HEK293 (cell line): Measurements from ENCODE around the gene HDC.

Experiments used
- CTCF ChIA-PET: fragments of 350-600 bp; formaldehyde crosslinking; extraction: SDS; loops from one replicate; lab custom pipeline; 2021; ENCODE audit warnings: antibody characterized with exemption; lab: Yijun Ruan, JAX
- POLR2A ChIA-PET: fragments of 300-600 bp; formaldehyde crosslinking; extraction: SDS; loops from one replicate; lab custom pipeline; 2020; ENCODE audit warnings: antibody characterized with exemption, inconsistent platforms; lab: Yijun Ruan, JAX
- H3K27ac ChIP-seq: fragments of 200-500 bp; sonication (Bioruptor generic); 2 replicates; pipeline ENCODE4 v1.5.1; 2014; ENCODE audit warnings: low read depth, low read length, control low read depth, inconsistent platforms; ENCODE audit errors: extremely low read depth
- H3K36me3 ChIP-seq, 2 experiments: fragments of 200-500 bp in 1 of 2; sonication (Bioruptor generic) in 1 of 2; 1 replicate in 1 of 2; 2 replicates in 1 of 2; pipeline ENCODE4 v1.5.1; 2014 to 2017; ENCODE audit warnings: inconsistent platforms in 2 of 2, low read length in 2 of 2; ENCODE audit not compliant: control insufficient read depth in 2 of 2, insufficient read depth in 1 of 2
- H3K4me1 ChIP-seq: fragments of 200-500 bp; sonication (Bioruptor generic); 2 replicates; pipeline ENCODE4 v1.5.1; 2014; ENCODE audit warnings: mild to moderate bottlenecking, low read length, inconsistent platforms; ENCODE audit not compliant: control insufficient read depth, insufficient read depth
- H3K4me3 ChIP-seq: 2 replicates; pipeline ENCODE4 v1.5.1; 2011; ENCODE audit warnings: low read depth, mild to moderate bottlenecking, control low read depth, low read length, moderate library complexity
- H3K9me3 ChIP-seq: fragments of 200-500 bp; sonication (Bioruptor generic); 2 replicates; pipeline ENCODE4 v1.5.1; 2014; ENCODE audit warnings: low read depth, low read length, inconsistent platforms; ENCODE audit not compliant: control insufficient read depth, insufficient read depth
- BCL11A ChIP-seq: fragments of 450-650 bp; formaldehyde crosslinking; IDR thresholded peaks from 2 replicates; pipeline ENCODE4 v1.5.1; 2016; ENCODE audit warnings: low read depth, missing biosample characterization, missing genetic modification characterization
- HOXD13 ChIP-seq: sonication (generic); formaldehyde crosslinking; IDR thresholded peaks from 2 replicates; pipeline ENCODE4 v1.8.0; 2022; ENCODE audit warnings: missing genetic modification reagents, borderline replicate concordance
- WT1 ChIP-seq: fragments of 450-650 bp; formaldehyde crosslinking; IDR thresholded peaks from 2 replicates; pipeline ENCODE4 v1.5.1; 2016; ENCODE audit warnings: missing biosample characterization, missing genetic modification characterization
- YY1 ChIP-seq: fragments of 450-650 bp; formaldehyde crosslinking; IDR thresholded peaks from 2 replicates; pipeline ENCODE4 v1.5.1; 2018; ENCODE audit warnings: missing biosample characterization, missing genetic modification characterization
- ZFP3 ChIP-seq: fragments of 450-650 bp; formaldehyde crosslinking; IDR thresholded peaks from 2 replicates; pipeline ENCODE4 v1.5.1; 2016; ENCODE audit warnings: low read depth, missing biosample characterization, missing genetic modification characterization
- ZNF121 ChIP-seq: fragments of 450-650 bp; formaldehyde crosslinking; IDR thresholded peaks from 2 replicates; pipeline ENCODE4 v1.5.1; 2016; ENCODE audit warnings: missing biosample characterization, missing genetic modification characterization
- ZNF175 ChIP-seq: fragments of 450-650 bp; formaldehyde crosslinking; IDR thresholded peaks from 2 replicates; pipeline ENCODE4 v1.5.1; 2016; ENCODE audit warnings: missing biosample characterization, missing genetic modification characterization
- ZNF239 ChIP-seq: fragments of 450-650 bp; formaldehyde crosslinking; IDR thresholded peaks from 2 replicates; pipeline ENCODE4 v1.5.1; 2016; ENCODE audit warnings: missing biosample characterization, missing genetic modification characterization
- ZNF555 ChIP-seq: fragments of 450-650 bp; formaldehyde crosslinking; conservative IDR thresholded peaks from 2 replicates; pipeline ENCODE4 v1.5.1; 2017; ENCODE audit warnings: missing biosample characterization, mild to moderate bottlenecking, missing genetic modification characterization, inconsistent platforms
- ZXDB ChIP-seq: fragments of 450-650 bp; formaldehyde crosslinking; IDR thresholded peaks from 2 replicates; pipeline ENCODE4 v1.5.1; 2016; ENCODE audit warnings: missing biosample characterization, missing genetic modification characterization
- TF ChIP-seq, protein P1 (sequence below): fragments of 450-650 bp; formaldehyde crosslinking; IDR thresholded peaks from 2 replicates; pipeline ENCODE4 v1.5.1; 2016; ENCODE audit warnings: missing biosample characterization, missing genetic modification characterization
- TF ChIP-seq, protein P2 (sequence below): fragments of 450-650 bp; formaldehyde crosslinking; IDR thresholded peaks from 2 replicates; pipeline ENCODE4 v1.5.1; 2016; ENCODE audit warnings: missing biosample characterization, missing genetic modification characterization, borderline replicate concordance
- TF ChIP-seq, protein P3 (sequence below): fragments of 450-650 bp; formaldehyde crosslinking; IDR thresholded peaks from 2 replicates; pipeline ENCODE4; 2016; ENCODE audit warnings: missing biosample characterization, missing genetic modification characterization
- TF ChIP-seq, protein P4 (sequence below): fragments of 450-650 bp; IDR thresholded peaks from 2 replicates; pipeline ENCODE4 v1.5.1; 2018; ENCODE audit warnings: missing biosample characterization, mild to moderate bottlenecking, missing genetic modification characterization

HDC gene

DNA sequence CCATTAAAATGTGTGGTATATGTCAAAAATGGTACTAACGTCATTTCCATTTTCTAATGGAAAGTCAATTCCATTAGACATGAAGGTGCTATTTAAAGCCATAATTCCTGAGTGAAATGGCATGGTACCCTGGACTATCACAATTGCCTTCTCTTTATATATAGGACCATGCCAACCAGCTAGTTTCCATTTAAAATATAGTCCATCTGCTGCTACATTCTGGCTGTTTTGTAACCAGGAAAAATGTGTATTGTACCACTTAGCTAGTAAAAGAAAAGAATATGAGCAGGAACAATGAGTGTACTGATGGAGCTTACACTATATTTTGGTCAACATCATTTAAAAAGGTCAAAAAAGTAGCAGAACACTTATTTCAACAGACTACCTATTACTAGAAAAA, 30.4 kb upstream of the HDC start:
- Histone ChIP-seq H3K9me3 (no peaks in the 10 kb centered on the region), H3K4me1 (no peaks in the 10 kb centered on the region), H3K36me3 (peaks cover 8 to 19% of the 10 kb centered on the region in 2 experiments), H3K27ac (no peak overlapping the region), H3K4me3 (no peak overlapping the region)
- ChIA-PET CTCF (interaction anchor here (0.6 kb wide), 1 partner anchor 19 kb away, joined by 4 read pairs; no protein-coding TSS in a partner anchor), POLR2A (no interaction called here)
- no peak for TF ChIP-seq BCL11A

DNA sequence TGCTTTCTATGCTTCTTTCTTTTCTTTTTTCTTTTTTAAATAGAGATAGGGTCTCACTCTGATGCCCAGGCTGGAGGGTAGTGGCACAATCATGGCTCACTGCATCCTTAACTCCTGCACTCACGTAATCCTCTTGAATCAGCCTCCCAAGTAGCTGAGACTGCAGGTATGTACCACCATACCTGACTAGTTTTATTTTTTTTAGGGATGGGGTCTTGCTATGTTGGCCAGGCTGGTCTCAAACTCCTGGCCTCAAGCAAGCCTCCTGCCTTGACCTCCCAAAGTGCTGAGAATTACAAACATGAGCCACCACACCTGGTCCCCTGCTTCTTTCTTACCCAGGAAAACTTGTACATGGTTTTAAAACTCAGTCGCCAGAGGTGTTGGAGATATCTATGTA, 24.2 kb upstream of the HDC start:
- Histone ChIP-seq H3K36me3 (peaks cover 0 to 16% of the 10 kb centered on the region in 2 experiments; a peak in 2 of 3 replicates), H3K4me1 (no peaks in the 10 kb centered on the region), H3K27ac (no peak overlapping the region), H3K9me3 (no peaks in the 10 kb centered on the region), H3K4me3 (no peak overlapping the region)
- POLR2A ChIA-PET: no interaction called here
- TF ChIP-seq HOXD13 (CRISPR knock-in tag) (no peak), ZNF175 (tag by site-specific recombination) (no peak), ZNF555 (tag by site-specific recombination) (no peak), ZNF121 (peak; percentile 63)
- TF ChIP-seq, protein P1, sequence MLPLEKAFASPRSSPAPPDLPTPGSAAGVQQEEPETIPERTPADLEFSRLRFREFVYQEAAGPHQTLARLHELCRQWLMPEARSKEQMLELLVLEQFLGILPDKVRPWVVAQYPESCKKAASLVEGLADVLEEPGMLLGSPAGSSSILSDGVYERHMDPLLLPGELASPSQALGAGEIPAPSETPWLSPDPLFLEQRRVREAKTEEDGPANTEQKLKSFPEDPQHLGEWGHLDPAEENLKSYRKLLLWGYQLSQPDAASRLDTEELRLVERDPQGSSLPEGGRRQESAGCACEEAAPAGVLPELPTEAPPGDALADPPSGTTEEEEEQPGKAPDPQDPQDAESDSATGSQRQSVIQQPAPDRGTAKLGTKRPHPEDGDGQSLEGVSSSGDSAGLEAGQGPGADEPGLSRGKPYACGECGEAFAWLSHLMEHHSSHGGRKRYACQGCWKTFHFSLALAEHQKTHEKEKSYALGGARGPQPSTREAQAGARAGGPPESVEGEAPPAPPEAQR (tag by site-specific recombination): no peak
- CTCF ChIA-PET: no interaction called here

DNA sequence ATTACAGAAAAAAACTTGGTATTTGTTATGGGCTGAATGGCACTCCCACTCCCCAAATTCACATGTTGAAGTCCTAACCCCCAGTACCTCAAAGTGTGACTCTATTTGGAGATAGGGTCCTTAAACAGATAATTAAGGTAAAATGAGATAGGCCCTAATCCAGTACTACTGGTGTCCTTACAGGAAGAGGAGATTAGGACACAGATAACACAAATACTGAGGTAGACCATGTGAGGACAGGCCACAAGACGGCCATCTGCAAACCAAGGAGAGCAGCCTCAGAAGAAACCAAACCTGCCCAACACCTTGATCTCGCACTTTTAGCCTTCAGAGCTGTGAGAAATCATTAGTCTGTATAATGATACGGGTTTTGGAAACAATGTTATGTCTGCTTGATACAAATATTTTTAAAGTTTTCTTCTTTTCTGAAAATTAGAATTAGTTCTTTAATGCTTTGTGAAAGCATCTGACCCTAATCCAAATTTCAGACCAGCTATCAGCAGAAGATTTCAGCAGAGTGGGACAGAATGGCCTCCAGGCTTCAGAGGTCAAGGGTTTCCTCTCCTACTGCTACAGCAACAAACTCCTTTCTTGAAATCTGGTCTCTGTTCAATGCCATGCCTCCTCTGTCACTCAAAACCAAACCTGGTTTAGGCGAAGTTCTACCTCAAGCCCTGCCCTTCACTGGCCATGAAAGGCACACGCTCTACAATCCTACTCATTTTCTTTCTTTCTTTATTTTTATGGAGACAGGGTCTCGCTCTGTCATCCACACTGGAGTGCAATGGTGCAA, 22.0 kb upstream of the HDC start:
- CTCF ChIA-PET: interaction anchor here (0.7 kb wide), 1 partner anchor 200 kb away, joined by 3 read pairs; no protein-coding TSS in a partner anchor
- no peak for TF ChIP-seq WT1 (tag by site-specific recombination)
- no peak for TF ChIP-seq ZXDB (tag by site-specific recombination)
- TF ChIP-seq, all 188 proteins: peak for 0
- Histone ChIP-seq H3K9me3 (no peaks in the 10 kb centered on the region), H3K4me1 (no peaks in the 10 kb centered on the region), H3K27ac (no peak overlapping the region), H3K36me3 (peaks cover 0 to 14% of the 10 kb centered on the region in 2 experiments; a peak in 2 of 3 replicates), H3K4me3 (no peak overlapping the region)
- POLR2A ChIA-PET: no interaction called here

DNA sequence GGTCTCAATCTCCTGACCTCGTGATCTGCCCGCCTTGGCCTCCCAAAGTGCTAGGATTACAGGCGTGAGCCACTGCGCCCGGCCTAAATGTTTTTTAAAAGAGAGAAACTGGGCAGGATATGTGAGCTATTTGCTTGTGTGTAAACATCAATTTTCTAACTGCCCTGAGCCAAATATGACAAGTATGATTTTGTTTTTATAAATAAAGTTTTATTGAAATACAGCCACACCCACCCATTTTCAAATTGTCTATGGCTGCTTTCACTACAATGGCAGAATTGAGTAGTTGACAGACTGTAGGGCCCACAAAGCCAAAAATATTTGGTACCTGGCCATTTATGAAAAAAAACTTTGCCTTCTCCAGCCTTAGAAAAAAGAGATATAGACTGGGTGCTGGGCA, 15.9 kb upstream of the HDC start:
- Histone ChIP-seq H3K4me3 (no peak overlapping the region), H3K4me1 (no peaks in the 10 kb centered on the region), H3K27ac (no peak overlapping the region), H3K36me3 (no peaks in the 10 kb centered on the region; a peak in 2 of 3 replicates), H3K9me3 (no peaks in the 10 kb centered on the region)
- ChIA-PET CTCF (no interaction called here), POLR2A (no interaction called here)
- TF ChIP-seq HOXD13 (CRISPR knock-in tag): no peak
- no peak for TF ChIP-seq ZFP3 (tag by site-specific recombination)
- TF ChIP-seq ZNF239: no peak
- TF ChIP-seq, protein P2, sequence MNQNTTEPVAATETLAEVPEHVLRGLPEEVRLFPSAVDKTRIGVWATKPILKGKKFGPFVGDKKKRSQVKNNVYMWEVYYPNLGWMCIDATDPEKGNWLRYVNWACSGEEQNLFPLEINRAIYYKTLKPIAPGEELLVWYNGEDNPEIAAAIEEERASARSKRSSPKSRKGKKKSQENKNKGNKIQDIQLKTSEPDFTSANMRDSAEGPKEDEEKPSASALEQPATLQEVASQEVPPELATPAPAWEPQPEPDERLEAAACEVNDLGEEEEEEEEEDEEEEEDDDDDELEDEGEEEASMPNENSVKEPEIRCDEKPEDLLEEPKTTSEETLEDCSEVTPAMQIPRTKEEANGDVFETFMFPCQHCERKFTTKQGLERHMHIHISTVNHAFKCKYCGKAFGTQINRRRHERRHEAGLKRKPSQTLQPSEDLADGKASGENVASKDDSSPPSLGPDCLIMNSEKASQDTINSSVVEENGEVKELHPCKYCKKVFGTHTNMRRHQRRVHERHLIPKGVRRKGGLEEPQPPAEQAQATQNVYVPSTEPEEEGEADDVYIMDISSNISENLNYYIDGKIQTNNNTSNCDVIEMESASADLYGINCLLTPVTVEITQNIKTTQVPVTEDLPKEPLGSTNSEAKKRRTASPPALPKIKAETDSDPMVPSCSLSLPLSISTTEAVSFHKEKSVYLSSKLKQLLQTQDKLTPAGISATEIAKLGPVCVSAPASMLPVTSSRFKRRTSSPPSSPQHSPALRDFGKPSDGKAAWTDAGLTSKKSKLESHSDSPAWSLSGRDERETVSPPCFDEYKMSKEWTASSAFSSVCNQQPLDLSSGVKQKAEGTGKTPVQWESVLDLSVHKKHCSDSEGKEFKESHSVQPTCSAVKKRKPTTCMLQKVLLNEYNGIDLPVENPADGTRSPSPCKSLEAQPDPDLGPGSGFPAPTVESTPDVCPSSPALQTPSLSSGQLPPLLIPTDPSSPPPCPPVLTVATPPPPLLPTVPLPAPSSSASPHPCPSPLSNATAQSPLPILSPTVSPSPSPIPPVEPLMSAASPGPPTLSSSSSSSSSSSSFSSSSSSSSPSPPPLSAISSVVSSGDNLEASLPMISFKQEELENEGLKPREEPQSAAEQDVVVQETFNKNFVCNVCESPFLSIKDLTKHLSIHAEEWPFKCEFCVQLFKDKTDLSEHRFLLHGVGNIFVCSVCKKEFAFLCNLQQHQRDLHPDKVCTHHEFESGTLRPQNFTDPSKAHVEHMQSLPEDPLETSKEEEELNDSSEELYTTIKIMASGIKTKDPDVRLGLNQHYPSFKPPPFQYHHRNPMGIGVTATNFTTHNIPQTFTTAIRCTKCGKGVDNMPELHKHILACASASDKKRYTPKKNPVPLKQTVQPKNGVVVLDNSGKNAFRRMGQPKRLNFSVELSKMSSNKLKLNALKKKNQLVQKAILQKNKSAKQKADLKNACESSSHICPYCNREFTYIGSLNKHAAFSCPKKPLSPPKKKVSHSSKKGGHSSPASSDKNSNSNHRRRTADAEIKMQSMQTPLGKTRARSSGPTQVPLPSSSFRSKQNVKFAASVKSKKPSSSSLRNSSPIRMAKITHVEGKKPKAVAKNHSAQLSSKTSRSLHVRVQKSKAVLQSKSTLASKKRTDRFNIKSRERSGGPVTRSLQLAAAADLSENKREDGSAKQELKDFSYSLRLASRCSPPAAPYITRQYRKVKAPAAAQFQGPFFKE (tag by site-specific recombination): no peak
- TF ChIP-seq YY1: no peak
- TF ChIP-seq, protein P3, sequence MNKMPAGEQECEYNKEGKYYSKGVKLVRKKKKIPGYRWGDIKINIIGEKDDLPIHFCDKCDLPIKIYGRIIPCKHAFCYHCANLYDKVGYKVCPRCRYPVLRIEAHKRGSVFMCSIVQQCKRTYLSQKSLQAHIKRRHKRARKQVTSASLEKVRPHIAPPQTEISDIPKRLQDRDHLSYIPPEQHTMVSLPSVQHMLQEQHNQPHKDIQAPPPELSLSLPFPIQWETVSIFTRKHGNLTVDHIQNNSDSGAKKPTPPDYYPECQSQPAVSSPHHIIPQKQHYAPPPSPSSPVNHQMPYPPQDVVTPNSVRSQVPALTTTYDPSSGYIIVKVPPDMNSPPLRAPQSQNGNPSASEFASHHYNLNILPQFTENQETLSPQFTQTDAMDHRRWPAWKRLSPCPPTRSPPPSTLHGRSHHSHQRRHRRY (tag by site-specific recombination): no peak
- TF ChIP-seq, protein P4, sequence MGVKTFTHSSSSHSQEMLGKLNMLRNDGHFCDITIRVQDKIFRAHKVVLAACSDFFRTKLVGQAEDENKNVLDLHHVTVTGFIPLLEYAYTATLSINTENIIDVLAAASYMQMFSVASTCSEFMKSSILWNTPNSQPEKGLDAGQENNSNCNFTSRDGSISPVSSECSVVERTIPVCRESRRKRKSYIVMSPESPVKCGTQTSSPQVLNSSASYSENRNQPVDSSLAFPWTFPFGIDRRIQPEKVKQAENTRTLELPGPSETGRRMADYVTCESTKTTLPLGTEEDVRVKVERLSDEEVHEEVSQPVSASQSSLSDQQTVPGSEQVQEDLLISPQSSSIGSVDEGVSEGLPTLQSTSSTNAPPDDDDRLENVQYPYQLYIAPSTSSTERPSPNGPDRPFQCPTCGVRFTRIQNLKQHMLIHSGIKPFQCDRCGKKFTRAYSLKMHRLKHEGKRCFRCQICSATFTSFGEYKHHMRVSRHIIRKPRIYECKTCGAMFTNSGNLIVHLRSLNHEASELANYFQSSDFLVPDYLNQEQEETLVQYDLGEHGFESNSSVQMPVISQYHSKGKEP: no peak
